ENCODE data around the gene VWA3B. TPM values are rescaled to one million over a fixed set of nuclear protein-coding genes. Genes with fewer than 3 reads are reported as not detected.
A peak's percentile ranks its signal among the peaks of the same experiment; 100 is the strongest.

Gene VWA3B
- total RNA-seq, 2 experiments from 2014 or later = not detected

GRCh38 chr2:98185801-98186200, 98.8 kb downstream of the VWA3B start:
- no peaks in the 10 kb centered on the region for H3K36me3 ChIP-seq (ENCODE audit: insufficient read depth, low read length)
- BruUV-seq (replicated peaks) = no TSS peak
- POLR2A ChIA-PET = interaction anchor here (0.7 kb wide), 1 partner anchor 440 kb away, joined by 4 read pairs; no protein-coding TSS in a partner anchor
- H3K4me1 ChIP-seq (ENCODE audit: insufficient read depth, low read length, poor library complexity, severe bottlenecking) = no peaks in the 10 kb centered on the region
- CTCF ChIA-PET (ENCODE audit: unreplicated experiment) = no interaction called here
- no peak for DNase-seq (ENCODE audit: low spot score)
- H3K4me3 ChIP-seq (ENCODE audit: low read depth, low read length, poor library complexity, severe bottlenecking) = no peak overlapping the region
- no peaks in the 10 kb centered on the region for H3K9me2 ChIP-seq (ENCODE audit: insufficient read depth, low read length)
- H4K20me1 ChIP-seq (ENCODE audit: insufficient read depth, low read length) = no peaks in the 10 kb centered on the region
- TF ChIP-seq CTCF (conservative IDR thresholded peaks at IDR 0.05; ENCODE audit: low read length) = no peak
- TF ChIP-seq EZH2phosphoT487 (IDR thresholded peaks at IDR 0.05; ENCODE audit: borderline replicate concordance, low read depth, low read length) = no peak
- intact Hi-C loops (cut with micrococcal nuclease; ENCODE audit: unreplicated experiment) = no loop called here
- H2AFZ ChIP-seq (ENCODE audit: low read length) = no peak overlapping the region
- H3K79me2 ChIP-seq (ENCODE audit: insufficient read depth, low read depth, low read length) = no peaks in the 10 kb centered on the region
- H3K4me2 ChIP-seq (ENCODE audit: low read length) = no peak overlapping the region
- H3K27ac ChIP-seq (ENCODE audit: low read depth, low read length, poor library complexity, severe bottlenecking) = no peak overlapping the region
- no peaks in the 10 kb centered on the region for H3K9me3 ChIP-seq (ENCODE audit: low read length)

GRCh38 chr2:98187194-98187593, 100.2 kb downstream of the VWA3B start:
- no peaks in the 10 kb centered on the region for H3K79me2 ChIP-seq (ENCODE audit: insufficient read depth, low read depth, low read length)
- H2AFZ ChIP-seq (ENCODE audit: low read length) = no peak overlapping the region
- H3K36me3 ChIP-seq (ENCODE audit: insufficient read depth, low read length) = no peaks in the 10 kb centered on the region
- ChIA-PET POLR2A (interaction anchor here (0.6 kb wide), 2 partner anchors 10 to 456 kb away, joined by 3 read pairs; no protein-coding TSS in a partner anchor), CTCF (ENCODE audit: unreplicated experiment) (no interaction called here)
- no peaks in the 10 kb centered on the region for H4K20me1 ChIP-seq (ENCODE audit: insufficient read depth, low read length)
- no peak overlapping the region for H3K4me3 ChIP-seq (ENCODE audit: low read depth, low read length, poor library complexity, severe bottlenecking)
- no peak for TF ChIP-seq CTCF (conservative IDR thresholded peaks at IDR 0.05; ENCODE audit: low read length)
- no peak for TF ChIP-seq EZH2phosphoT487 (IDR thresholded peaks at IDR 0.05; ENCODE audit: borderline replicate concordance, low read depth, low read length)
- no peak for DNase-seq (ENCODE audit: low spot score)
- no TSS peak for BruUV-seq (replicated peaks)
- H3K4me2 ChIP-seq (ENCODE audit: low read length) = no peak overlapping the region
- intact Hi-C loops (cut with micrococcal nuclease; ENCODE audit: unreplicated experiment) = no loop called here
- no peaks in the 10 kb centered on the region for H3K9me2 ChIP-seq (ENCODE audit: insufficient read depth, low read length)
- H3K27ac ChIP-seq (ENCODE audit: low read depth, low read length, poor library complexity, severe bottlenecking) = no peak overlapping the region
- H3K4me1 ChIP-seq (ENCODE audit: insufficient read depth, low read length, poor library complexity, severe bottlenecking) = no peaks in the 10 kb centered on the region
- no peaks in the 10 kb centered on the region for H3K9me3 ChIP-seq (ENCODE audit: low read length)

GRCh38 chr2:98188351-98189046, 101.5 kb downstream of the VWA3B start:
- intact Hi-C loops (cut with micrococcal nuclease; ENCODE audit: unreplicated experiment) = no loop called here
- H3K27ac ChIP-seq (ENCODE audit: low read depth, low read length, poor library complexity, severe bottlenecking) = no peak overlapping the region
- peak; percentile 29 for DNase-seq (ENCODE audit: low spot score)
- H3K4me3 ChIP-seq (ENCODE audit: low read depth, low read length, poor library complexity, severe bottlenecking) = no peak overlapping the region
- no TSS peak for BruUV-seq (replicated peaks)
- no peak for TF ChIP-seq EZH2phosphoT487 (IDR thresholded peaks at IDR 0.05; ENCODE audit: borderline replicate concordance, low read depth, low read length)
- peak; percentile 55 for TF ChIP-seq CTCF (conservative IDR thresholded peaks at IDR 0.05; ENCODE audit: low read length)
- no peaks in the 10 kb centered on the region for H4K20me1 ChIP-seq (ENCODE audit: insufficient read depth, low read length)
- no peaks in the 10 kb centered on the region for H3K36me3 ChIP-seq (ENCODE audit: insufficient read depth, low read length)
- no peak overlapping the region for H3K4me2 ChIP-seq (ENCODE audit: low read length)
- ChIA-PET CTCF (ENCODE audit: unreplicated experiment) (no interaction called here), POLR2A (no interaction called here)
- no peak overlapping the region for H2AFZ ChIP-seq (ENCODE audit: low read length)
- H3K9me3 ChIP-seq (ENCODE audit: low read length) = no peaks in the 10 kb centered on the region
- H3K79me2 ChIP-seq (ENCODE audit: insufficient read depth, low read depth, low read length) = no peaks in the 10 kb centered on the region
- no peaks in the 10 kb centered on the region for H3K4me1 ChIP-seq (ENCODE audit: insufficient read depth, low read length, poor library complexity, severe bottlenecking)
- no peaks in the 10 kb centered on the region for H3K9me2 ChIP-seq (ENCODE audit: insufficient read depth, low read length)
